Stimulated activated CD4-positive, alpha-beta T cell treated with anti-CD3 and anti-CD28 coated beads, Interleukin-4, amount 100 ng/mL, for 1 hour (primary cell): ENCODE results near the gene SNAI1.
"Not testable (repeated sequence)": the region's sequence is repeated elsewhere in the genome, so short reads cannot be mapped to it uniquely, and the experiment has no call there.

Source experiments
- DNase-seq: peaks from one replicate; pipeline ENCODE4 v3.0.0-alpha.2; 2020

SNAI1 gene

GRCh38 chr20:49982346-49983122 is at the start of gene SNAI1:
SNAI1 (plus strand) TSS chr20:49982980; CDS start chr20:49983060, 80 bp downstream.
- peak; percentile 82 for DNase-seq

- DNase-seq = no peak
Measured at GRCh38 chr20:49935746-49936152, 47.0 kb upstream of the SNAI1 start.

GRCh38 chr20:49936153-49937026 is 46.4 kb upstream of the SNAI1 start, which contains the start of gene RNF114:
RNF114 (plus strand) TSS chr20:49936397; CDS start chr20:49936413, 16 bp downstream.
- DNase-seq = peak; percentile 94

- no peak for DNase-seq
Measured at GRCh38 chr20:49937027-49937929, 45.5 kb upstream of the SNAI1 start.

GRCh38 chr20:49938173-49939163 is 44.3 kb upstream of the SNAI1 start:
- DNase-seq = no peak

GRCh38 chr20:49941456-49941855 is 41.3 kb upstream of the SNAI1 start:
- DNase-seq = no peak

GRCh38 chr20:49942303-49942702 is 40.5 kb upstream of the SNAI1 start:
- no peak for DNase-seq

GRCh38 chr20:49942942-49943341 is 39.8 kb upstream of the SNAI1 start:
- no peak for DNase-seq

- no peak for DNase-seq
Measured at GRCh38 chr20:49945306-49945700, 37.5 kb upstream of the SNAI1 start.

GRCh38 chr20:49945701-49946477 is 36.9 kb upstream of the SNAI1 start:
- DNase-seq = no peak

- DNase-seq = no peak
Measured at GRCh38 chr20:49948178-49948577, 34.6 kb upstream of the SNAI1 start.

GRCh38 chr20:49948809-49949507 is 33.8 kb upstream of the SNAI1 start:
- no peak for DNase-seq

- no peak for DNase-seq
Measured at GRCh38 chr20:49951151-49951550, 31.6 kb upstream of the SNAI1 start.

GRCh38 chr20:49955167-49955566 is 27.6 kb upstream of the SNAI1 start:
- no peak for DNase-seq

GRCh38 chr20:49955830-49956396 is 26.9 kb upstream of the SNAI1 start:
- DNase-seq = not testable (repeated sequence)

- no peak for DNase-seq
Measured at GRCh38 chr20:49956689-49957088, 26.1 kb upstream of the SNAI1 start.

GRCh38 chr20:49957089-49957938 is 25.5 kb upstream of the SNAI1 start:
- not testable (repeated sequence) for DNase-seq

GRCh38 chr20:49961413-49961812 is 21.4 kb upstream of the SNAI1 start:
- no peak for DNase-seq
